Mucosa of rectum (tissue), 2 donors: ENCODE results near the gene NR2F1-AS1.
"Not testable (repeated sequence)": the region's sequence is repeated elsewhere in the genome, so short reads cannot be mapped to it uniquely, and the experiment has no call there.

ENCODE experiments used
- H3K27ac ChIP-seq, 2 donors: one replicate each; pipeline ENCODE4 v1.7.0; 2013; ENCODE audit warnings: inconsistent platforms in 2 of 2, low read depth in 2 of 2, low read length in 2 of 2
- H3K27me3 ChIP-seq, 2 donors: one replicate each; pipeline ENCODE4 v1.7.0; 2013; ENCODE audit warnings: low read length in 2 of 2; ENCODE audit not compliant: control insufficient read depth in 2 of 2, insufficient read depth in 2 of 2
- H3K36me3 ChIP-seq, 2 donors: one replicate each; pipeline ENCODE4 v1.7.0; 2013; ENCODE audit warnings: low read length in 2 of 2; ENCODE audit not compliant: control insufficient read depth in 2 of 2, insufficient read depth in 2 of 2
- H3K4me1 ChIP-seq, 2 donors: one replicate each; pipeline ENCODE4 v1.7.0; 2013; ENCODE audit warnings: low read length in 2 of 2, mild to moderate bottlenecking in 1 of 2; ENCODE audit not compliant: control insufficient read depth in 2 of 2, insufficient read depth in 2 of 2
- H3K4me3 ChIP-seq, 2 donors: one replicate each; pipeline ENCODE4 v1.7.0; 2013; ENCODE audit warnings: low read length in 2 of 2
- H3K9ac ChIP-seq, 2 donors: one replicate each; pipeline ENCODE4 v1.7.0; 2013; ENCODE audit warnings: low read length in 2 of 2, low read depth in 1 of 2, mild to moderate bottlenecking in 1 of 2
- H3K9me3 ChIP-seq, 2 donors: one replicate each; pipeline ENCODE4 v1.7.0; 2013; ENCODE audit warnings: low read length in 2 of 2; ENCODE audit not compliant: control insufficient read depth in 2 of 2
- donor health status: healthy.
- donor health status: Normal muscosa, but diverticular disease.

Gene NR2F1-AS1

GRCh38 chr5:93513298-93513697 lies 67.7 kb downstream of the NR2F1-AS1 start:
- Histone ChIP-seq H3K27me3 (no peaks in the 10 kb centered on the region), H3K36me3 (no peaks in the 10 kb centered on the region), H3K9me3 (no peaks in the 10 kb centered on the region), H3K4me1 (no peaks in the 10 kb centered on the region), H3K9ac (no peak overlapping the region), H3K27ac (no peak overlapping the region), H3K4me3 (no peak overlapping the region)

GRCh38 chr5:93512799-93513198 lies 68.2 kb downstream of the NR2F1-AS1 start:
- Histone ChIP-seq H3K27me3 (no peaks in the 10 kb centered on the region), H3K9me3 (no peaks in the 10 kb centered on the region), H3K4me3 (no peak overlapping the region), H3K27ac (no peak overlapping the region), H3K36me3 (no peaks in the 10 kb centered on the region), H3K4me1 (no peaks in the 10 kb centered on the region), H3K9ac (no peak overlapping the region)

- Histone ChIP-seq H3K9ac (no peak overlapping the region), H3K9me3 (no peaks in the 10 kb centered on the region), H3K27ac (no peak overlapping the region), H3K4me1 (no peaks in the 10 kb centered on the region), H3K4me3 (no peak overlapping the region), H3K27me3 (no peaks in the 10 kb centered on the region), H3K36me3 (no peaks in the 10 kb centered on the region)
Observed at GRCh38 chr5:93511445-93511844, 69.6 kb downstream of the NR2F1-AS1 start.

- Histone ChIP-seq H3K9ac (no peak overlapping the region), H3K27me3 (no peaks in the 10 kb centered on the region), H3K27ac (no peak overlapping the region), H3K9me3 (no peaks in the 10 kb centered on the region), H3K4me1 (no peaks in the 10 kb centered on the region), H3K4me3 (no peak overlapping the region), H3K36me3 (no peaks in the 10 kb centered on the region)
Observed at GRCh38 chr5:93510626-93511380, 70.2 kb downstream of the NR2F1-AS1 start.

GRCh38 chr5:93505553-93505952 lies 75.5 kb downstream of the NR2F1-AS1 start:
- not testable (repeated sequence) for H3K9me3 ChIP-seq, H3K4me1 ChIP-seq, H3K9ac ChIP-seq, H3K4me3 ChIP-seq, H3K36me3 ChIP-seq, H3K27ac ChIP-seq, H3K27me3 ChIP-seq

- H3K36me3 ChIP-seq: no peaks in the 10 kb centered on the region
- no peak overlapping the region for H3K27ac ChIP-seq
- H3K9ac ChIP-seq: no peak overlapping the region
- H3K27me3 ChIP-seq: no peaks in the 10 kb centered on the region
- no peak overlapping the region for H3K4me3 ChIP-seq
- no peaks in the 10 kb centered on the region for H3K9me3 ChIP-seq
- H3K4me1 ChIP-seq: no peaks in the 10 kb centered on the region
Observed at GRCh38 chr5:93503598-93504067, 77.4 kb downstream of the NR2F1-AS1 start.

GRCh38 chr5:93497096-93497495 lies 83.9 kb downstream of the NR2F1-AS1 start:
- Histone ChIP-seq H3K4me3 (no peak overlapping the region), H3K4me1 (no peaks in the 10 kb centered on the region), H3K27ac (no peak overlapping the region), H3K9ac (no peak overlapping the region), H3K36me3 (no peaks in the 10 kb centered on the region), H3K27me3 (no peaks in the 10 kb centered on the region), H3K9me3 (no peaks in the 10 kb centered on the region)

GRCh38 chr5:93479982-93480509 lies 101.0 kb downstream of the NR2F1-AS1 start:
- Histone ChIP-seq H3K4me1 (no peaks in the 10 kb centered on the region), H3K27ac (no peak overlapping the region), H3K9me3 (peaks cover 0 to 2% of the 10 kb centered on the region in 2 donors), H3K36me3 (no peaks in the 10 kb centered on the region), H3K27me3 (no peaks in the 10 kb centered on the region), H3K9ac (no peak overlapping the region), H3K4me3 (no peak overlapping the region)

GRCh38 chr5:93477816-93478215 lies 103.2 kb downstream of the NR2F1-AS1 start:
- Histone ChIP-seq H3K4me3 (no peak overlapping the region), H3K27me3 (no peaks in the 10 kb centered on the region), H3K9me3 (peaks cover 0 to 2% of the 10 kb centered on the region in 2 donors), H3K4me1 (no peaks in the 10 kb centered on the region), H3K36me3 (no peaks in the 10 kb centered on the region), H3K9ac (no peak overlapping the region), H3K27ac (no peak overlapping the region)

- H3K27ac ChIP-seq: no peak overlapping the region
- H3K9ac ChIP-seq: no peak overlapping the region
- H3K4me1 ChIP-seq: no peaks in the 10 kb centered on the region
- no peaks in the 10 kb centered on the region for H3K27me3 ChIP-seq
- H3K36me3 ChIP-seq: no peaks in the 10 kb centered on the region
- no peak overlapping the region for H3K4me3 ChIP-seq
- peaks cover 0 to 2% of the 10 kb centered on the region in 2 donors for H3K9me3 ChIP-seq
Observed at GRCh38 chr5:93476251-93476742, 104.7 kb downstream of the NR2F1-AS1 start.
